Hematopoietic multipotent progenitor cell treated with erythropoietin and hydrocortisone succinate and interleukin-3 and kit ligand, for 15 days (in vitro differentiated cells): ENCODE data around the gene HOMER1.

ENCODE experiments used
- DNase-seq: peaks from one replicate; pipeline ENCODE4 v3.0.0-alpha.2; 2015; ENCODE audit warnings: low spot score

Gene HOMER1

DNA sequence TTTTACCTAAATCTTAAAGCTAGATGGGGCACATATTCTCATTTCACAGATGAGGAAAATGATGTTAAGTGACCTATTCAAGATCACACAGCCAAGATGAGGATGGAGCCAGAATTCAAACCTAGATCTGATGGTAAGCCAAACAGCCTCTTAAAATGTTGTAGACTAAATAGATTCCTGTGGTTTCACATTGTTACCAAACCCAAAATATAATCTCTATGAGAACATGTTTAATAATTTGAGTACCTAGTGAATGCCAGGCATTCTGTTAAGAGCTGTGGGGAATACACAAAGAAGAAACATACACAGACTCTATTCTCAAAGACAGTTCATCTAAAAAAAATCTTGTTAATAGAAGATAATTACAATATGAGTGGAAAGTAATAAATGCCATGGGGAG is 25.2 kb downstream of the HOMER1 start:
- DNase-seq, result no peak

DNA sequence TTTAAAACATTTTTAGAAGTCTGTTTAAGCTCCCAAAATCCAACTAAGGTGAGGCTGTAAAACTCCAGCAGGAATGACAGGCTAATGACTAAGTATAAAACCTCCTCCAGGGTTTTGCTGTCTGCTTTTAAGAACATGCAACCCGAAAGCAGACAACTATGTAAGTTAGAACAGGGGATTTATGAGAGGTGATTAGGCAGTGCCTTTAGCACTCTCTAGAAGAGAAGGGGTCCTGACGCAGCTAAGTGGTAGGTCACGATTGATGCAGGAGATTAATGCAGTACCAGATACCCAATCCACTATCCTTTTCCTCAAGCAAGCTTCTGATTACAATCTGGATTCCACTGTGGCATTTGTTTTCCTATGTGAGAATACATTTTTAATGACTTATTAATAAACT is 25.9 kb downstream of the HOMER1 start:
- DNase-seq, result no peak

DNA sequence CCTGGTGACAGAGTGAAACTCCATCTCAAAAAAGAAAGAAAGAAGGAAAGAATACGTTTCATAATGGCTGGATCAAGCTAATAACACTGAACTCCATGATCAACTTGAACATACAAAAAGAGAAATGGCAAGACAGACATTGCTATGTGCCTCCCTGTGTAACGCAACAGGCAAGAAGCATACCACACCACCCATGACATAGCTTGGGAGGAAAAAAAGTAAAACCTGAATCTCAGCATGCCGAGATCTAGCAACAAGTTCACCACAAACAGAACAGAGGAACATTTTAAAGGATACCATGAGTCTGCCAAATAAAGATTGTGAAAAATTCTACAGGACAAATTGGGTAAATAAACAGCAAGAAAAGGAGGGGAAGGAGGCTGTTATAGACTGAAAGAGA is 26.7 kb downstream of the HOMER1 start:
- DNase-seq, result no peak

DNA sequence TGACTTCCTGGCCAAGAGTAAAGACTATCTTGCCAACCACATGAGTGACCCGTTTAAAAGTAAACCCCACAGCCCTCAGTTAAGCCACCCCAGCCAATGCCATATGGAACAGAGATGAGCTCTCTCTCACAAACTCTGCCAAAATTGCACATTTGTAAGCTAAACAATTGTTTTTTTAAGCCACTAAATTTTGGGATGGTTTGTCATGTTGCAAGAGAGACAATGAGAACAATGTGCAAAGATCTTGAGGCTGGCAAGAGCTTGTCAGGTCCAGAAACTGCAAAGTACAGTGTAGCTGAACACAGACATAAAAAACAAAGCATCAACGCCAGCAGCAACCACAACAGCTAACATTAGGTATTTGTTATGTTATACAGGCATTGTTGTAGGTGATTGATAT is 27.8 kb downstream of the HOMER1 start:
- DNase-seq, result no peak

DNA sequence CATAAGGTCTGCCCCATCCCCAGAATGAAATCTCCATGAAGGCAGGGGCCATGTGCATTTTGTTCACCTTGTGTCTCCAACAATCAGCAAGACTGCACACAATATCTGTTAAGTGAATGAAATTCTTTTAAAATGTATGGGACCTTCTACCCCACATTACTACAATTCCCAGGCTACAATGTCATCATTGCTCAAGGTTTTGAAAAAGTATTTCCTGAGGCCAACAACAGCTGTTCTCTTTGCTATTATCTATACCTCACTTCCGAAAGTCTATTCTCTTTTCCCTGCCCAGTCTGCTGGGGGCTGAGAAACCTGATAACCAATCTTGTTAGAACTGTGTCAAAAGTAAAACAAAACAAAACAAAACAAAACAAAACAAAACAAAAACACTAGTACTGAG is 29.2 kb downstream of the HOMER1 start:
- DNase-seq, result no peak

DNA sequence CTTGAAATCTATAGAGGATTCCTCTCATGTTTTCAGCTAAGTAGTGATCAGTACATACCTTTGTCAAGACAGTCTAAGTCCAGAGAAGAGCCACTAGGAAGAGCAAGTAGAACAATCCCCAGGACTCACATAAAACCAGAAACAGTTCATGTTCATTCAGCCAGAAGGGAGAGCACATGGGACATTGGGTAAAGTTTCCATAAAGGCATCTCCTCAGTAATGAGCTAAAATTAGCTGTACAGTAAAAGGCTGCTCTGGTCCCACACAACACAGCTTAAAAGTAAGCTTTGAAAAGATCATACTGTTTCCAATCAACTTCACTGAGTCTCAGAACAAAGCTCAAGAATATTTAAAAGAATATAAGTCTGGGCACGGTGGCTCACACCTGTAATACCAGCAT is 32.4 kb downstream of the HOMER1 start:
- DNase-seq, result no peak

DNA sequence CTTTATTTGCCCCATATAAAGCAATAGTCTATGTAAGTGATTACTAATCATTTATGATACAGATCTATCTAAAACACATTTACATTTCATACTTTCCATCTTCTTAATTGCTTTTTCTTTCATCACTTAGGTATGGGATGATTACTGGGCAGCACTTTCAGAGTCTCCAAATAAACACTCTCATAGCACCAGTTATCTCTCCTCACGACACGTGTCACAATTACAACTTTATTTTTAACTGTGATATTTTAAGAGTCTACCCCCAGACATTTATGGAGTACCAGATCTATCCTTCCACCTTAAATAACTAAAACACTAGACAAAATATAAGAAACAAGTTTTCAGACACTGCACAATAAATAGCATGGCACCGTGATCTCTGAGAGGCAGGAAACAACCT is 32.9 kb downstream of the HOMER1 start:
- no peak for DNase-seq

DNA sequence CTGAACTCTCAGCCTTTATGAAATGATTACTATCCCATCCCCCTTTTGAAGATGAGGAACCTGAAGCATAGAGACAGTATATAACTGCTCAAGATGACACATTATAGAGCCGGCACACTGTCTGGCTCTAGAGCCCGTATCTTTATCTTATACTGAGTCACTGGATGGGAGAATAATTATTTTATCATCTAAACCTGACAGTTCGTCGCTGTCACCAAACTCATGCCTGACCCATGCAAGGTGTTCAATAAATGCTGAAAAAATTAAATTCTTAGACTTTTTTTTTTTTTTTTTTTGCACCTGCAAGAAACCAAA is 38.8 kb downstream of the HOMER1 start:
- DNase-seq, result no peak

DNA sequence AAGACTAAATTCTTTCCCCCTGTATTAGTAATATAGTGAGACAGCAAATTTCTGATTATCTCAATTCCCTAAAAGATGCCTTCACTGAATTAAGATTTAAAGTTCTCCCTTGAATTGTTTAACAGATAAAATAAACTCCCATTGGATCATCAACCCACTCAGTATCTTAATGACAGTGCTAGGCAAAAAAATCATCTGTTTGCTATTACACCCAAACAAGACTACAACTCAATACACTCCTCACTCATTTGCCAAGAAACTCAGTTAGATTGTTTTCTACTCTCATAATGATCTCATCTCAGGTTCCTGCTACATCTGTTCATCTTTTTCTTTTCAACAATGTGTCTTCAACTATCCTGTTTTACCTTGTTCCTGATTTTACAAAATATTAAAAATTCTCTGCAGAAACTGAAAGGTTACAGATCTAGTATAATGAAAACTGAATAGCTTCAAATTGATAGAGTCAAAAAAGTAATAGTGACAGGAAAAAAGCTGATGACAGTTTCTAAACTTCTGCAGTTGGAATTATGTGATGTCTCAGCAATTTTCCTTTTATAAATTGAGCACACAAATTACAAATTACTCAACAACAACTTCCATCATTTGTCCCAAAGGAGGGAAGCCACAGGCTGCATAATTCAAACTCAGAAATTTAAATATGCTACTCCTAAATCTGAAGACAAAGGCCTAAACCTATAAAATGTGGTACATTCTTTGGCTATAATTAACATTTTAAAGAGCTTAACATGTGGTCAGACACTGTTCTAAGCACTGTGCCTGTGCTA is 39.4 kb downstream of the HOMER1 start:
- no peak for DNase-seq

DNA sequence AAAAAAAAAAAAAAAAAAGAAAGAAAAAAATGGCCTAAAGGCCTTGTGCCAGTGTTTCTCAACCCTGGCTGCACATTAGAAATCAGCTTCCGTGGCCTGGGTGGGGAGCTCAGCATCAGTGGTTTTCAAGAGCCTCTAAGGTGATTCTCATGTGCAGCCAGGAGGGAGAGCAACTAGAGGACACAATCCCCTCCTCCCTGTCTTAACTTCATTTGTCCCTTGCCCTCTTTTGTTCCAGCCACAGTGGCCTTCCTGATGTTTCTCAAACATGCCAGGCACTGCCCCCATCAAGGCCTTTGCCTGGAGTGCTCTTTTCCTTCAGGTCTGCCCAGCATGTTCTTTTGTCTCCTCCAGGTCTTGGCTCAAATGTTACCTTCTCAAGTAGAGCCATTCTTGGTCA is 42.4 kb downstream of the HOMER1 start:
- no peak for DNase-seq

DNA sequence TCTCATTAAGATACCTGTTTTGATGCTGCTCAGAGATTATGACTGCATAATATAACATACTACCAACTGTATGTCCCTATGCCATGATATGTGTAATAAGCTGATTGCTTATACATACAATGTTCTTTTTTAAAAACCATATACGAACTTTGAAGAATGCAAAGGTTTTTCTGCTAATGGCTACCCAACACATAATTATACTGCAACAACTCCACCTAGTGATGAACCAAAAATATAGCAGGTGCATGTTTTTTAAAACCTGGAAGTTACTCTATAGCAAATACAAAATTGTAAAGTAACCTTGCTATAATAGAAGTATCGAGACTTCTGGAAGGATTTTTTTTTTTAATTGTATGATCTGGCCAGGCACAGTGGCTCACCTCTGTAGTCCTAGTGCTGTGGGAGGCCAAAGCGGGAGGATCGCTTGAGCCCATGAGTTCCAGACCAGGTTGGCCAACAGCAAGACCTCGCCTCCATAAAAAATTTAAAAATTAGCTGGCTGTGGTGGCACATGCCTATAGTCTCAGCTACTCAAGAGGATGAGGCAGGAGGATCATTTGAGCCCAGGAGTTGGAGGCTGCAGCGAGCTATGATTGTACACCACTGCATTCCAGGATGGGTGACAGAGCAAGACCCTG is 49.1 kb downstream of the HOMER1 start:
- DNase-seq, result peak; percentile 33

DNA sequence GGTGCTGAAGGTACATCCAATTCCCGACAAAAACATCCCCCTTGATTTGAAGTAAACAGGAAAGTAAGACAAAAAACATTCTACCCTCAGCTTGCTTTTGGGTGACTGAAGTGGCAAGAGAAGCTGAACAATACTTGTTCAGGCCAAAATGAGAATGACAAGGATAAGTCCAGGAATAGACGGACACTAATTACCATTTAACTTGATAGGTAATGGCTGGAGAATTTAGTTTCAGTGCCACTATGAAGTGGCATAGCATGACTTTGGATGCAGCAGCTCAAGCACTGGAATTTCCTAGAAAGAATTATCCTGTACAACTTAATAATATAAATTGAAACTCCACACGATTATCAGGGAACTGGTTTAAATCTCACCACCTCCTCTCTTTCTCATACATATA is 49.7 kb downstream of the HOMER1 start:
- DNase-seq, result no peak

DNA sequence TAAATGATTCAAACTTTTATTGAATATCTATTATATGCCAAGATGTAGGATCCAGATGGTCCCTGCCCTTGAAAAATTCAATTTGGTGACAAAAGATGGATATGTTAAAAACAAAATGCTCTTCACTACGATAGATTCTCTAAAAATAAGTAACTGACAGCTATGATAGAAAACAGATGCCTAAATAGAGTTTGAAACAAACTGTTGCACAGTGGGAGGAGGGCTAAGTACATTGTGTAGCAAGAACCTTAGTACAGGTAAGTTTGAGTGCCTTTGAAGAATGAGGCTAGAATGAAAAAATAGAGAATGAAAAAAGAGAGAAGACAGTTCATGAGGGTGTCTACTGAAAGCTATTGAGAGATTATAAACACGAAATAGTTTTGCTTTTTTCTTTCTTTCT is 54.3 kb downstream of the HOMER1 start:
- no peak for DNase-seq

DNA sequence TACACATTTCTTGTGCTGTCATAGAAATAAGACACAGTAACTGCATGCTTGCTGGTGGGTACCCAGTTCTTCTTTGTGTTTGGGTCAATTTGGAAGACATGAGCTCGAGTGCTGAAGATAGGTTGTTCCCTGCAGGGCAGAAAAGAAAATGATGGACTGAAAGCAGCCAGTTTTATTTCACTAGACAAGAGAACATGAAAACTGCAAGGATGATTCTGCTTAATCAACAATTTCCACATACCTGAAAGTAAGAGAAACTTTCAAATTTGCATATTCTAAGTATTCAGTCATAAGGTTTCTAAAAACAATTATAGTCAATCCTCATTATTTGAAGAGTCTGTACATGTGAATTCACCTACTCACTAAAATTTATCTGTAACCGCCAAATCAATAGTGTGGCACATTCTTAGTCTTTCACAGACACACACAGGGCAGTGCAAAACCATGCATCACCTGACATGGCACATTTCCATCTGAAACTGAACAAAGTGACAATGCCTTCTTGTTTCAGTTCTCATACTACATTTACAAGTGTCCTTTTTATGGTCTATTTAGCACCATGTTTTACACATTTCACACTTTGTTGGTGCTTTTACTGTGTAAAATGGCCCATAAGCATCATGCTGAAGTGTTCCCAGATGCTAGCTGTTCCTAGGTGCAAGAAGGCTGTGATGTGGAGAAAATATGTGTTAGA is 56.9 kb downstream of the HOMER1 start:
- no peak for DNase-seq

DNA sequence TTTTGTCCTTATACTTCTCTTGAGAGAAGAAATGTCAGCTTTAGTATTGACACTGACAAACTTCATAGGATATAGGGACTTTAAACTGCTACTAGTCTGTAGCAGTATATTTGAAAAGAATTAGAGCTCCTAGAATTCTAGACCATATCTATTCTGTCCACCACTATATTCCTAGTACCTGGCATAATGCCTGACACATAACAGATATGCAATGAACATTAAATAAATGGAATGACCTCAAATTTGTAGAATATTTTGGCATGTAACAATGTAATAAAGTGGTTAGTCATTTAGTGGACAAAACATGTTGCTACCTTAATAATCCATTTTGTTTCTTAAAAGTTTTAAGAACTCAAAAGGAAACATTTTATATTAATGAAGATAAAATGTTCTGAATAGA is 57.5 kb downstream of the HOMER1 start:
- DNase-seq, result no peak

DNA sequence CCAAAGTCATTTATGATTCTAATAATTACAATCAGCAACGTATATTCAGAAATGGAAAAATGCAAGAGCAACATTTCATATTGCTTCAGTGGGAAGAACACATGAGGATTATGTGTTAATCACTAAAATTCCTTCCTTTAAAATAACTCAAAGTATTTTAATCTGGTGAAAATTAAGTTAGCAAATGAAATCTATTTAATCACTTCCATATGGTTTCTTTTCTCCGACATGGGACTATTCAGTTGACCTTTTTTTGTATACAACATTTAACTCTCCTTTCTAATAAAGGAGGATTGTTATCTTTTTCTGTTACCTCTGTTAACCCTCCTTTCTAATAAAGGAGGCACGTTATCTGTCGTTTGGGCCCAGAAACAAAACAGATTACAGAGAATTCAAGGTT is 59.9 kb downstream of the HOMER1 start:
- no peak for DNase-seq

DNA sequence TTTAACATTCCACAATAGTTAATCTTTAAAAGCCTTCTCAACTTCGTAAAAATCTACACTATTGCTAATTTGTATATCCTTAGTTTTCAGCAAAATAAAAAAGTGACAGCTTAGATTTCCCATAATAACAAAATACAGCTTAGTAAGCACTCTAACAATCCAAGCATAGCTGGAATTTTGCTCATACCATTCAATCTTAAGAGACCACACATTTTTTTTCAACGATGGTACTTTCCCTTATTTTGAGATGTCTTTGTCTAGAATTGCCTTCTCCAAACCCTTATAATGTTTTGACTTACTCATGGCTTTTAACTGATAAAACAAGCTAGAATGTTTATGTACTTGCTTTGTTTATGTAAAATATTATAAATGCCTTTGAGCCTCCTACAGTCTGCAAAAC is 65.6 kb downstream of the HOMER1 start:
- DNase-seq, result no peak

DNA sequence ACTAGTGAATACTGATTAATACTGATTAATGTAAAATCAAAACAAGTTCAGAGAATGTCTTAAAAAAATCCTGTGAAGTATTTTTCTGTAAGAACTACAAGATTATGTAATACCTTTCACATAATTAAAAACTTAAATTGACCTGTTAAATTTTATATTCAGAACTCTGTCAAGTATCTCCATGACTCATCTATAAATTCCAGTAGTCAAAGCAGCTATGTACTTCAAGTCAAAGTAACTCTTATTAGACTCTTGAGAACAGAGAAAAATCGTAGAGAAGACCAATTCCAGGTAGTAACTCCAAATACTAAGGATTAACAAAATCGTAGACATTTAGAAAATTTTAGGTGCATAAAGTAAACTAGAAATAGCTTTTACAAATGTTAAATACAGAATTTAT is 77.1 kb downstream of the HOMER1 start:
- DNase-seq, result no peak

DNA sequence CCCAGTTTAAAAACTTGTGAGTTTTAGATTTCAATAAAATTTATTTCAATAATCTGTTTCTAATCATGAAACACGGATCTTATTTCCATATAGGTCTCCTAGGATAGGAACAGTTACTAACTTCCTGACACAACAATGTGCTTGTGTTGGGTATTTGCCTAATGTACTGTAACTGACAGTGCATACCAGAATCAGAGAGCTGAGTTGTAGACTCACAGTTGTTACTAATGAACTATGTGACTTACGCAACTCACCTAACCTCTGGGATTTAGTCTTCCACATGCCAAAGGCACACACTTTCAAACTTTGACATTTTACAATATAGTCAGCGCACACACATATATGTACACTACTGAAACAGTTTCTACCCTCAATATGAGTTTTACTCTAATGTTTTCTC is 77.7 kb downstream of the HOMER1 start:
- DNase-seq, result no peak

DNA sequence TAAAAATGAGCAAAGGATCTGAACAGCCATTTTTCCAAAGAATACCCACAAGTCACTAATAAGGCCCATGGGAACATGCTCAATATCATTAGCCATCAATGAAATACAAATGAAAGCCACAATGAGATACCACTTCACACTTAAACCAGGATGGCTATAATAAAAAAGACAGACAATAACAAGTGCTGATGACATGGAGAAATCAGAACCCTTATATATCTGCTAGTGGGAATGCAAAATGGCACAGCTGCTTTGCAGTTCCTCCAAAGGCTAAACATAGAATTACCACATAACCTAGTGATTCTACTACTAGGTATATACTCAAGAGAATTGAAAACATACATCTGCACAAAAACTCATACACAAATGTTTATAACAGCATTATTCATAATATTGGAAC is 83.7 kb downstream of the HOMER1 start:
- DNase-seq, result no peak

DNA sequence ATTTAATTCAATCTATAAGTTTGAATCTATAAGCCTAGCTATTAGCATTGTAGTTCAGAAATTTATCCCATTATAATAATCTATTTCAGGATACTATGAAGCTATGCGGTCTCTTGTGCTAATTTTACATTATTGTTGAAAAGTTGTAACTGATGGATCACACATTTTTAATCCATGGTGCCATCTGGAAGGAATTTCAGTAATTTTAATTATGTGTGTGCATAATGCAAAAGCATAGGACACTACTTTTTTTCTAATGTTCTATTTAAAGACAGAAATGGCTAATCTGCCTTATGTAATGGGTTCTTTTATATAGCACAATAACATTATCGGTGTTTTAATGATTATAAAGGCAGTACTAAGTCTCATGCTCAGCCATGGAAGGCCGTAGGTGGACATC is 90.6 kb downstream of the HOMER1 start:
- no peak for DNase-seq

DNA sequence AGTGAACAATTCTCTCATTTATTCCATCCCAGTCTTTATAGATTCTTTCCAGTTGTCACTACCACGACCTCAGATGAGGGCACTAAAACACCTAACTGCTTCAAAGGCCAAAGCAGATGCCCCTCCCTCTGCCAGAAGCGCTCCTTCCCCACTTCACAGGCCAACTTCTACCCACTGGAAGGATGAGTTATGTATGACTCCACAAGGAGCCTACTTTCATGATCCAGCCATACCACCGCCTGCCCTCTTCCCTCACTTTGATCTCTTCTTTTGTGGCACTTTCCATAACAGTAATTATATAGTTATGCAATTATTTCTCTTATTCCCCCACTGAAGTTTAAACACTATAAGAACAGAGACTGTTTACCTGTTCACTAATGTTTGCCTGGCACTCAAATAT is 93.7 kb downstream of the HOMER1 start:
- DNase-seq, result no peak

DNA sequence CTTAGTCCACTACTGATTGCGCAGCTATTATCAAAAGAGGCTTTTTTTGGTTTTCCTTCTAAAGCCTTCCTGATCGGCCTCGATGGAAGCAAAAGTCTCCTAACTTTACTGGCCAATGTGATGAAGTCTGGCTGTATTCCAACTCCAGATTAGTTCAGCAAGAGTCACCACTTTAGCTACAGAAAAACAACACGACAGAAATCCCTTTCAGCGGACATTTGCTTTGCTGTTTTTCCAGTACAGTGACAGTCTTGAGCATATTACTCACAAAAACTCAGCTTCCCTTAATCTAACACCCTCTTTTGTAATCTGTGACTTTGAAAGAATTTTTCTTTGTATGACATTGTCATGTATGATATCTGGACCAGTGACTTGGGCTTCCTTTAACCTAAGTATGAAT is 95.7 kb downstream of the HOMER1 start:
- no peak for DNase-seq

DNA sequence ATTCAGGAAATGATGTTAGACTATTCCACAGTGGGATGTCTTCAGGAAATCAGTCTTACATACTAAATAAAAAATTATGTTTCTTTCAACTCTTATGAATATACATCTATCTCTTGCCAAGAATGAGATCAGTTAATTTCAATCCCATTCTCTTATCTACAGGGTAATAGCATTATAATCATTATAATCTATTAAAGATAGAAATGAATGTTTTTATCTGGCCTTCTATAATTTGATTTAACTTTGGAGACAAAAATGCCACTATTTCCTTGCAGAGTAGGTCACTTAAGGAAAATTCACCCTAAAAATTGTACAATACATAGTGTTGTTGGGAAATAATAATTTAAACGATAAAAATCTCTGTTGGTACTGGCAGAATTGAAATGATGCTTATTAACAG is 96.4 kb downstream of the HOMER1 start:
- no peak for DNase-seq
